GM12891 (cell line): ENCODE data around the gene PLSCR2.
"Not testable (repeated sequence)": the region's sequence is repeated elsewhere in the genome, so short reads cannot be mapped to it uniquely, and the experiment has no call there.

Experiments
- DNase-seq: peaks from one replicate; pipeline ENCODE4 v3.0.0; 2011; ENCODE audit warnings: low spot score; ENCODE audit not compliant: insufficient read length
- FAIRE-seq: peaks from 2 replicates; lab custom pipeline; 2011; peaks lifted over from hg19 to GRCh38; lab: Jason Lieb, UNC
- PAX5 ChIP-seq: IDR thresholded peaks from 2 replicates; pipeline ENCODE4 v1.6.1; 2011; ENCODE audit warnings: low read length, moderate library complexity, mild to moderate bottlenecking; ENCODE audit not compliant: insufficient read depth, severe bottlenecking
- POLR2A ChIP-seq: IDR thresholded peaks from 2 replicates; pipeline ENCODE4 v1.6.1; 2011; ENCODE audit warnings: low read depth, low read length, control low read depth
- POLR2AphosphoS5 ChIP-seq: IDR thresholded peaks from 2 replicates; pipeline ENCODE4 v1.6.1; 2011; ENCODE audit warnings: low read depth, low read length, control low read depth
- POU2F2 ChIP-seq: IDR thresholded peaks from 2 replicates; pipeline ENCODE4 v1.6.1; 2011; ENCODE audit warnings: low read depth, mild to moderate bottlenecking, control low read depth, low read length, moderate library complexity
- SPI1 ChIP-seq: IDR thresholded peaks from 2 replicates; pipeline ENCODE4 v1.6.1; 2011; ENCODE audit warnings: low read depth, low read length, control low read depth
- TAF1 ChIP-seq: IDR thresholded peaks from 2 replicates; pipeline ENCODE4 v1.6.1; 2011; ENCODE audit warnings: low read depth, low read length, control low read depth

PLSCR2 gene

DNA sequence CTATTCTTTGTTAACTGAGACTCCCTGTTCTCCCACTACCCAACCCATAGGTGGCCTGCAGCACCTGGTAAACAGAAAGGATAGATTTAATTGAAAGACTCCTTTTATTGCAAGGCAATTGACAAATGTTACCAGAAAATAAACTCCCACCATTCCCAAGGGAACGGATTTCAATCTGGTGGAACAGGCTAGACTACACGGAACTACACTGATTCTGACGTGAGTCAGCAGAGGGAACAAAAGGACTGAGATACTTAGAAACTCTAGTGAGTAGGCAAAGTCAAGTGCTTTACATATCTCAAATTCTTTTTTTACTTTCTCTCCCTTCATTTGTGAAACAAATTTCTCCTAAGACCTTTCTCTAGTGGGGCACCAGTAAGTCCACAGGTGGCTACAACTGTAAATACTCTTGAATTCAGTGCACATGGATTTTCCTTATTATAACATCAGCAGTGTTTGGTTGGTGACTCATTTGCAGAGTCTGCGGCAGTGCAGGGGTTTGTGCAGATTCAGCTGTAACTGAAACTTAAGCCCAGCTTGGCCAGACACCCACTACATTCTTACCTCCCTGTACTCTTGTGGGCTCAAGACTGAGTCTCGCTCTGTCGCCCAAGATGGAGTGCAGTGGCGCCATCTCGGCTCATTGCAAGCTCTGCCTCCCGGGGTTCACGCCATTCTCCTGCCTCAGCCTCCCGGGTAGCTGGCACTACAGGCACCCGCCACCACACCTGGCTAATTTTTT is 34.3 kb upstream of the PLSCR2 start:
- peak; percentile 51; the same call in 1 of the 2 replicates for TF ChIP-seq POU2F2
- TF ChIP-seq POLR2A, result no peak
- TF ChIP-seq SPI1, result no peak
- TF ChIP-seq PAX5, result peak; percentile 15
- no peak for TF ChIP-seq POLR2AphosphoS5
- no peak for TF ChIP-seq TAF1
- peak; percentile 97 for FAIRE-seq
- DNase-seq, result peak; percentile 6

DNA sequence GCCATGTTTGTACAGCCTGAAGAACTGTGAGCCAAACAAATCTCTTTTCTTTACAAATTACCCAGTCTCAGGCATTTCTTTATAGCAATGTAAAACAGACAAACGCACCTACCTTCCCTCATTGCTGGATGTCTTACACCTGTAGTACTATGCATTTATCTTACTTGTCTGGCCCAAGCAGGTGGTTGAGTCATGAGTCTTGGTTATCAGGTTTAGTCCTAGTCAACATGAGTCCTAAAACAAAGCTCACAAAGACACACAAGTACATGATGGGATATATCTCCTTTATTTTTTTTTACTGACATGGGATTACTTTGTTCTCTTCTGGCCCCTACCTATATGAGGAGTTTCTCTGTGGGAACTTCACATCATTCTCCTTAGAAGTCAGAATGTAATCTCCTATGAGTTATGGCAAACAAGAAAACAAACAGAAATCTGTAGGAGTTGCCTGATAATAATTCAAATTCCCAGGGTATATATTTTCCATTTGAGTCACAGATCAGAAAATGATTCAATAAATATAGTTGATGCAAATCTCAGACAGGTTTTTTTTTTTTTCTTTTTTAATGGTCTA is 33.6 kb upstream of the PLSCR2 start:
- FAIRE-seq (peak; percentile 26), DNase-seq (no peak)
- TF ChIP-seq TAF1 (no peak), PAX5 (no peak), POU2F2 (no peak), POLR2A (no peak), POLR2AphosphoS5 (no peak), SPI1 (no peak)

DNA sequence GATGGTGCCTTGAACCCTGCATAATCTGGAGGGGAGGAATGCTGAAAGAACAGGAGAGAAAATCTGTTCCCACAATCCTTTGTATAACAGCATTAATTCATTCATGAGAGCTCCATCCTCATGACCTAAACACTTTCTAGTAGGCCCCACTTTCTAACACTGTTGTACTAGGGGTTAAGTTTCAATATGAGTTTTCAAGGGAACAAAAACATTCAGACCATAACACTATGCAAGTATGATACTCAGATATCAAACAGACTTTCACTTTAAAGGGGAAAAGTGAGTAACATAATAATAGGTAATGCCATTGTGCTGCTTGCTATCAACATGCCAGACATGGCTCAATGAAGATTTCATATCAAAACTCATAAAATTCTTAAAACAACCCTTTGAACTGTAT is 32.4 kb upstream of the PLSCR2 start:
- DNase-seq, result peak; percentile 1
- TF ChIP-seq TAF1 (no peak), SPI1 (no peak), POLR2AphosphoS5 (no peak), POLR2A (no peak), POU2F2 (no peak), PAX5 (no peak)
- FAIRE-seq, result peak; percentile 55

GRCh38 chr3:146499701-146500100 is 30.3 kb upstream of the PLSCR2 start:
- FAIRE-seq, result no peak
- no peak for DNase-seq
- TF ChIP-seq SPI1 (no peak), PAX5 (no peak), POU2F2 (no peak), POLR2A (no peak), TAF1 (no peak), POLR2AphosphoS5 (no peak)

DNA sequence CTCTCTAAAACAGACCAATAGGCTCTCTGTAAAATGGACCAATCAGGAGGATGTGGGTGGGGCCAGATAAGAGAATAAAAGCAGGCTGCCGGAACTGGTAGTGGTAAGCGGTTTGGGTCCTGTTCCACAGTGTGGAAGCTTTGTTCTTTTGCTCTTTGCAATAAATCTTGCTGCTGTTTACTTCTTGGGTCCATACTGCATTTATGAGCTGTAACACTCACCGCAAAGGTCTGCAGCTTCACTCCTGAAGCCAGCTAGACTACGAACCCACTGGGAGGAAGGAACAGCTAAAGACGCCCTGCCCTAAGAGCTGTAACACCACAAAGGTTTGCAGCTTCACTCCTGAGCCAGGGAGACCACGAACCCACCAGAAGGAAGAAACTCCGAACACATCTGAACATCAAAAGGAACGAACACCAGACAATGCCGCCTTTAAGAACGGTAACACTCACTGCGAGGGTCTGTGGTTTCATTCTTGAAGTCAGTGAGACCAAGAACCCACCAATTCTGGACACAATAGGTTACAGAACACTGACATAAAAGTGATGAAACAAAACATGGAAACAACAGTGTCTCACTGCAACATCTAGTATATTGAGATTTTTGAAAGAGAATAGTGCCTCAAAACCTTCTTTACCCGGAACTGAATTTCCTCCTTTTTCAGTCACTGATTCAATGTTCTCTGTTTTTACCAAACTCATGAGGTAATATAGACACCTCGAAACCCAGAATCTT is 28.8 kb upstream of the PLSCR2 start:
- no peak for DNase-seq
- FAIRE-seq, result no peak
- TF ChIP-seq POLR2A (no peak), POU2F2 (no peak), TAF1 (no peak), SPI1 (no peak), PAX5 (no peak), POLR2AphosphoS5 (no peak)

DNA sequence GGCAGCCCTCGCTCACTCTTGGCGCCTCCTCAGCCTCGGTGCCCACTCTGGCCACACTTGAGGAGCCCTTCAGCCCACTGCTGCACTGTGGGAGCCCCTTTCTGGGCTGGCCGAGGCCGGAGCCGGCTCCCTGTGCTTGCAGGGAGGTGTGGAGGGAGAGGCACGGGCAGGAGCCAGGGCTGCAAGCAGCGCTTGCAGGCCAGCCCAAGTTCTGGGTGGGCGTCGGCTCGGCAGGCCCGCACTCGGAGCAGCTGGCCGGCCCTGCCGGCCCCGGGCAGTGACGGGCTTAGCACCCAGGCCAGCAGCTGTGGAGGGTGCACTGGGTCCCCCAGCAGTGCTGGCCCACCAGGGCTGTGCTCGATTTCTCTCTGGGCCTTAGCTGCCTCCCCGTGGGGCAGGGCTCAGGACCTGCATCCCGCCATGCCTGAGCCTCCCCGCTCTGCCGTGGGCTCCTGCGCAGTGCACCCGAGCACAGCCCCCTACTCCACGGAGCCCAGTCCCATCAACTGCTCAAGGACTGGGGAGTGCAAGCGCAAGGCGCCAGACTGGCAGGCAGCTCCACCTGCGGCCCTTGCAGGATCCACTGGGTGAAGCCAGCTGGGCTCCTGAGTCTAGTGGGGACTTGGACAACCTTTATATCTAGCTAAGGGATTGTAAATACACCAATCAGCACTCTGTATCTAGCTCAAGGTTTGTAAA is 27.9 kb upstream of the PLSCR2 start:
- DNase-seq, FAIRE-seq: not testable (repeated sequence)

DNA sequence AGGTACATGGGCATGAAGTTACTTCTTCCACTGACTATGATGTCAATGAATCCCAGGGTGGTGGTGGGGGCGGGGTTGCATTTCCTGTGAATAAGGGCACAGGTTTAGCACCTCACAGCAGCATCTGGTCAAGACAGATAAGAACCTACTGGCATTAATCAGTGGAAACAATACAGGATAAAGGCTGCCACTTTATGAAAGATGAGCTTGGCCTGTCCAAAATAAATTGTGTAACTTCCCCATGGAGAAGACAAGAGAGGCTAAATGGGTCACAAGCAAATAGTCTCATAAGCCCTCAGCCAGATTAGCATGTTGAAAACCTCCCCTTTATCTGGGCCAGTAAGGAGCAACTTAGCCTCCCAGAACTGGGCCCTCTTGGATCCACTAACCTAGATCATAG is 27.4 kb upstream of the PLSCR2 start:
- FAIRE-seq, result no peak

GRCh38 chr3:146496251-146496650 is 26.9 kb upstream of the PLSCR2 start:
- TF ChIP-seq POU2F2, result no peak
- no peak for TF ChIP-seq PAX5
- no peak for TF ChIP-seq POLR2AphosphoS5
- no peak for TF ChIP-seq SPI1
- TF ChIP-seq TAF1, result no peak
- no peak for TF ChIP-seq POLR2A
- no peak for DNase-seq
- FAIRE-seq, result no peak

More for the DNA sequence above, 27.4 kb upstream of the PLSCR2 start:
- DNase-seq, result no peak
- TF ChIP-seq POLR2AphosphoS5 (no peak), POLR2A (no peak), POU2F2 (no peak), PAX5 (no peak), SPI1 (no peak), TAF1 (no peak)

GRCh38 chr3:146493761-146494160 is 24.4 kb upstream of the PLSCR2 start:
- FAIRE-seq, result no peak
- no peak for DNase-seq
- TF ChIP-seq SPI1, result no peak
- no peak for TF ChIP-seq POLR2AphosphoS5
- TF ChIP-seq PAX5, result no peak
- TF ChIP-seq POLR2A, result no peak
- TF ChIP-seq TAF1, result no peak
- TF ChIP-seq POU2F2, result no peak
